Raji (cell line): ENCODE results near the gene C3orf49.

ENCODE experiments used
- POLR2A ChIP-seq: IDR thresholded peaks from 2 replicates; pipeline ENCODE4 v1.6.1; 2011; ENCODE audit warnings: low read depth, low read length, control low read depth; ENCODE audit not compliant: insufficient read depth

Gene C3orf49

DNA sequence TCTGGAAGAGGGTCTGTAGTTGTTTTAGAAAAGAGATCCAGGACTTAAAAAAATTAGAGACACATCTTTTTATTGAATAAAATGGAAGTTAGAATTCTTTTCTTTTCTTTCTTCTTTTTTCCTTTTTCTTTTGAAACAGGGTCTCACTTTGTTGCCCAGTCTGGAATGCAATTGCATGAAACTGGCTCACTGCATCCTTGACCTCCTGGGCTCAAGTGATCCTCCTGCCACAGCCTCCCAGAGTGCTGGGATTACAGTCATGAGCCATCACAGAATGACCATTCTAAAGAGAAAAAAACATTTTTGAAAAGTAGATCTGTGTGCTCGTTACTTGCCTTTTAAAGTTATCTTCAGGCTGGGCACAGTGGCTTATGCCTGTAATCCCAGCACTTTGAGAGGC lies 48.1 kb downstream of the C3orf49 start:
- TF ChIP-seq POLR2A, result no peak

DNA sequence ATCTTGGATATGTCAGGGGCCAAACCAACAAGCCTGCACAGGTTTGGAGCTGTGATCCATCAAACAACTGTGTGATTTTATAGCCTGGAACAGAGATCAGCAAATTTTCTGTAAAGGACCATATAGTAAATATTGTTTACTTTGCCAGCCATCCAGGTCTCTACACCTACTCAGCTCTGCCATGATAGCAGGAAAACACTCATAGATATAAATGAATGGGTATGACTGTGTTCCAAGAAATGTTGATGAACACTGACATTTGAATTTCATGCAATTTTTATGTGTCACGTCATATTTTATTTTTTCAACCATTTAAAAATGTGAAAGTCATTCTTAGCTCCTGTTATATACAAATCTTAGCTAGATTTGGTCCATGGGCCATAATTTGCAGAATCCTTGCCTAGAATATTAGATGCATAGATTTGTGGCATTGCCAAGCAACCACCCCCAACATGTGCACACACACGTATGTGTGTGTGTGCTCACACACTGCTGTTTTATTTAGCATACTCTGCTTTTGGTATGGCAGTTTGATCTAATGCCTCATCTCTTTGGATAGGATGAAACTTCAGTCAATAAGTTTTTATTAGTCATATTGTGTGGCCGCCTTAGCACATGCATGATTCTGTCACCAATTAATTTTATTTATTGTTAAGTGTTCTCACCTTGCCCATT lies 51.0 kb downstream of the C3orf49 start:
- TF ChIP-seq POLR2A, result no peak

DNA sequence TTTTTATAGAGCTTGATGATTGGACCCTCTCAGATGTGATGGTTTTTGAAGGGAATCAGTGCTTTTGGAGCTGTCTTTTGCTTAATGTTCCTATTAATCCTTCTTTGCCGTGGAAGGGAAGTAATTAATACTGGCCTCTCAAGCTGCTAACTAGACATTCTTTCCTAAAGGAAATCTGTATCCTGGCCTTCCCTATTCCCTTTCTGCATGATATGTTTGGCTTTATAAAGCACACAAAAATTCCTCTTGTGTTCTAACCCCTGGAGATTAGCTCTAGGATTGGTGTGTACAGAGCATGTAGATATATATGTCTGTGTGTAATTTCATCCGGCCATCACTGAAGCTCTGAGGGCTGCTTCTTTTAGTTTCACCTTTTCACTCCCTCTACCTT lies 51.5 kb downstream of the C3orf49 start:
- no peak for TF ChIP-seq POLR2A

GRCh38 chr3:63872135-63872924 lies 53.2 kb downstream of the C3orf49 start:
- TF ChIP-seq POLR2A, result no peak

GRCh38 chr3:63874769-63875168 lies 55.7 kb downstream of the C3orf49 start:
- TF ChIP-seq POLR2A, result no peak

DNA sequence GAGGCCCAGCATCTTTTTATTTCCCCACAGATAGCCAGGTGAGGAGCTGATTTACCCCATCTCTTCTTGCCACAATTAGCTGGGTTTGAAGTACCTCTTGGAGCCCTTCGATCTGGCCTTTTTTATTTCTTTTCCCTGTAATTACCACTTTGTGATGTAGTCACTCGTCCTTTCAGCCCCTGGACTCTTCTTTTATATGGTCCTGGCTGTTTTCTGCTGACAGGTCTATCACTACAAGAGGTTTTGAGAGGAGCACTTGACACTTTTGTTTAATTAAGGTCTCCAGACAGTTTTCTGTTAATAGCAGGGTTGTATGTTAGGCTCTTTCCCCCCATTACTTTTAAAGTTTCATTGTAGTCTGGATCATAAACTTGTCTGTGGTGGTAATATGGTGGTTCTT lies 56.4 kb downstream of the C3orf49 start:
- no peak for TF ChIP-seq POLR2A

DNA sequence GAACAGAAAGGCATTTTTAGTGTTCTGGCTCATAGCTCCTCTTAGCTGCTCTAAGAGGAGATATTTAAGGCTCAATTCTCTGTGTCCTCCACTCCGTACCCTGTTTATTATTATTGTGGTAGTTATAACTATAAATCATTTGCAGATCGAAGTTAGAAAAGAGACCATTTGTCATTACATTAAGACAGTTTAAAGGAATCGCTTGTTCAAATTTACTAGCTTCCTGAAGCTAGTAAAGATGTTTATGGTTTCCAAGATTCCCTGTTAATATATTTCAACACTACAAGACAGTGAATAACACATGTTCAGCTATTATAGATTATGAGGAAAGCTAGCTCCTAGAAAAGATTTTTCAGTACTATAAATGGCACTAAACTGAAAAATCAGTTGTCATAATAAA lies 57.2 kb downstream of the C3orf49 start:
- no peak for TF ChIP-seq POLR2A

GRCh38 chr3:63877737-63878393 lies 58.8 kb downstream of the C3orf49 start:
- TF ChIP-seq POLR2A, result no peak

GRCh38 chr3:63878394-63879060 lies 59.4 kb downstream of the C3orf49 start:
- TF ChIP-seq POLR2A, result no peak

GRCh38 chr3:63880653-63881052 lies 61.6 kb downstream of the C3orf49 start:
- no peak for TF ChIP-seq POLR2A

DNA sequence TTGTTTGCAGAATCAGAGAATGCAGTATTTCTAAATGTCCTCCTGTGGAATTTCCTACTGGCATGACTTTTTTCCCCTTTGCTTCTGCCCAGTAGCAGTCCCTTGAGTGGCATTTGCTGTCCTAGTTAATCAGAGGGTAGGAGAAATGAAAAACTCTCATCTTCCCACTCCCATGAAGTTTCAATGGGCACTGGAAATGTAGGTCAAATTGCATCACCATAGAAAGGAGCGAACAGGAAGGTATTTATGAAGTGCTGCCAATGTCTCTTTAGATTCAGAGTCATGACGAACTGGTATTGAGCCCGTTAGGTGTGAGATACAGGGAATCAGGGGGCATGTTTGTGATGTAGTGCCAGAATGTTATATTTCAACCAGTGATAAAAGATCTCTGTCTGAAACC lies 67.8 kb downstream of the C3orf49 start:
- no peak for TF ChIP-seq POLR2A

GRCh38 chr3:63891518-63891917 lies 72.4 kb downstream of the C3orf49 start:
- TF ChIP-seq POLR2A, result no peak

- no peak for TF ChIP-seq POLR2A
Measured at GRCh38 chr3:63892773-63893352, 73.8 kb downstream of the C3orf49 start.

- no peak for TF ChIP-seq POLR2A
Measured at GRCh38 chr3:63895422-63896189, 76.5 kb downstream of the C3orf49 start.

DNA sequence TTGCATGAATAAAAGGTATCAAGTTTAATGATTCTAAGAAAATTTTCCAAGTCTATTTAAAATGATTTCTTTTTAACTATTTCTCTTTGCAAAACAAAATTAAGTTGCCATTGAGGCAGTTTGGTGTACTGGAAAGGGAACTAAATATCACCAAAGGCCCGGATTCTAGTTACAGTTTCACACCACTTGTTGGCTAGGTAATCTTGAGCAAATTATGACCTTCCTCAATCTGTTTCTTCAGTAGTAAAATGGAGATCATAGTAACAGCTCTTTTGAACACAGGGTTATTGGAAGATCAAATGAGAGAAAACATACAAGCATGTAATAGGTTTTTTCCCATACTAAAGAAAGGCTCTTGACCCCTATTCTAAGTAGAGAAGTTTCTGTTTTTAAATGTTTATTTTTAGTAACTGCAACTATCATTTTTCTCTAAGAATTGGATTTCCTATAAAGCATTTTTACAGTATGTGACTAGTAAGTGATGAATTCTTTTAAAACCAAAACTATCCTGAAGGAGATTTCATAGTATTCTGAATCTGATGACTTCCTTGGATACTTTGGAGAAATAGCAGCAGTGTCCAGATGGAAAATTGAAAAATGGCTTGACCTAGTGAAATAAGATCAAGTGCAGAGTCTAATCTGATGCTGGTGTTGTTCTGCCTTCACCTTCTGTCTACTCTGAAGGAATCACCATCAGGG lies 77.4 kb downstream of the C3orf49 start:
- TF ChIP-seq POLR2A, result no peak
